GM19395 (cell line): Measurements from ENCODE around the gene CCDC190.
"Not testable (repeated sequence)": the region's sequence is repeated elsewhere in the genome, so short reads cannot be mapped to it uniquely, and the experiment has no call there.

Experiments
- ATAC-seq: cut with Tn5 transposase; IDR thresholded peaks from one replicate; pipeline ENCODE4 v1.9.1; 2021; ENCODE audit warnings: mild to moderate bottlenecking, moderate library complexity; ENCODE audit not compliant: unreplicated experiment

Gene CCDC190

GRCh38 chr1:162838863-162839262 is 22.1 kb downstream of the CCDC190 start:
- ATAC-seq = no peak

GRCh38 chr1:162835157-162835899 is 25.6 kb downstream of the CCDC190 start:
- ATAC-seq = peak; percentile 98

GRCh38 chr1:162832470-162832869 is 28.5 kb downstream of the CCDC190 start:
- no peak for ATAC-seq

- no peak for ATAC-seq
Measured at GRCh38 chr1:162829268-162829667, 31.7 kb downstream of the CCDC190 start.

GRCh38 chr1:162823771-162824525 is 37.0 kb downstream of the CCDC190 start:
- no peak for ATAC-seq

- no peak for ATAC-seq
Measured at GRCh38 chr1:162823231-162823630, 37.7 kb downstream of the CCDC190 start.

- ATAC-seq = no peak
Measured at GRCh38 chr1:162822391-162823200, 38.4 kb downstream of the CCDC190 start.

GRCh38 chr1:162818666-162819065 is 42.3 kb downstream of the CCDC190 start:
- ATAC-seq = not testable (repeated sequence)

GRCh38 chr1:162818136-162818535 is 42.8 kb downstream of the CCDC190 start:
- not testable (repeated sequence) for ATAC-seq

- not testable (repeated sequence) for ATAC-seq
Measured at GRCh38 chr1:162812357-162812756, 48.6 kb downstream of the CCDC190 start.

- not testable (repeated sequence) for ATAC-seq
Measured at GRCh38 chr1:162807503-162807902, 53.5 kb downstream of the CCDC190 start.
